ENCODE data around the gene TWSG1. TPM values are rescaled to one million over a fixed set of nuclear protein-coding genes. Genes with fewer than 3 reads are reported as not detected.

Gene TWSG1
- total and polyA plus RNA-seq, 2 donors (not counting 3 experiments of a cell fraction or from before 2014, with no cell fraction given): 52.4 to 57.4 TPM

DNA sequence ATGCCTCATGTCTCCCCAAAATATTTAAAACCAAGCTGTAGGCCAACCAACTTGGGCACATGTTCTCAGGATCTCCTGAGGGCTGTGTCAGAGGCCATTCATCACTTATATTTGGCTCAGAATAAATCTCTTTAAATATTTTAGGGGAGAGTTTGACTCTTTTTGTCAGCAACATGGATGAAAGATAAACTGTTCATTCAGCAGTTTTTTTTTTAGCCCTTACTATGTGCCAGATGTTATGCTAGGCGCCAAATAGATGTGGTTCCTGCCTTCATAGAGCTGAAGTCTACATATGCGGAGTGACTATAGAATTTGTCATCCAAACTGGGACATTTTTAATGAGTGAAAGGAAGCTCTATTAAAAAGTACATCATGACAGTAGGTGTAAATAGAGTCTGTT, 42.5 kb upstream of the TWSG1 start:
- Histone ChIP-seq H3K9me3 (replicated peaks; ENCODE audit: control insufficient read depth, insufficient read depth, low read length) (no peaks in the 10 kb centered on the region), H3K9ac (replicated peaks; ENCODE audit: extremely low read depth, insufficient read depth, low read length) (no peak overlapping the region), H3K27ac (ENCODE audit: insufficient read depth, low read depth, low read length) (no peak overlapping the region), H3K9me1 (replicated peaks; ENCODE audit: control insufficient read depth, extremely low read depth, insufficient read depth, low read length) (no peaks in the 10 kb centered on the region), H3K4me1 (ENCODE audit: control insufficient read depth, extremely low read depth, insufficient read depth, low read length) (no peaks in the 10 kb centered on the region), H3K79me2 (ENCODE audit: control insufficient read depth, insufficient read depth, low read length) (no peaks in the 10 kb centered on the region), H3K4me3 (replicated peaks in 1 of 3; ENCODE audit: insufficient read depth in 1 of 3, low read depth in 1 of 3, low read length in 3 of 3) (no peak overlapping the region), H2AFZ (ENCODE audit: low read depth, low read length) (no peak overlapping the region), H3K36me3 (ENCODE audit: control insufficient read depth in 2 of 2, extremely low read depth in 1 of 2, insufficient read depth in 2 of 2, low read length in 2 of 2) (no peaks in the 10 kb centered on the region), H3K27me3 (ENCODE audit: control insufficient read depth in 2 of 2, insufficient read depth in 2 of 2, low read length in 2 of 2) (no peaks in the 10 kb centered on the region), H4K20me1 (replicated peaks; ENCODE audit: control insufficient read depth, extremely low read depth, insufficient read depth, low read length) (no peaks in the 10 kb centered on the region), H3K4me2 (ENCODE audit: insufficient read depth, low read length) (no peak overlapping the region)
- TF ChIP-seq JUN (IDR thresholded peaks at IDR 0.05; ENCODE audit: borderline replicate concordance, insufficient read depth, insufficient read length, low read depth): no peak
- no peak for TF ChIP-seq POLR2AphosphoS5 (IDR thresholded peaks at IDR 0.05; ENCODE audit: insufficient read depth, low read depth, low read length)
- no peak for TF ChIP-seq FOS (IDR thresholded peaks at IDR 0.05; ENCODE audit: borderline replicate concordance, insufficient read depth, low read length)
- no TSS peak for BruUV-seq (replicated peaks)
- CTCF ChIA-PET: no interaction called here
- no peak for DNase-seq (ENCODE audit: low read depth, low spot score)
- intact Hi-C loops (cut with micrococcal nuclease): no loop called here
- no peak for FAIRE-seq
- dilution Hi-C loops (cut with MboI; ENCODE audit: extremely low pct_ligation_motif_present, low sequenced_read_pairs): no loop called here
- POLR2A ChIA-PET: no interaction called here

GRCh38 chr18:9293948-9294347, 40.6 kb upstream of the TWSG1 start:
- TF ChIP-seq GATA2 (IDR thresholded peaks at IDR 0.05; ENCODE audit: insufficient read depth, insufficient read length, low read depth, low read length): no peak
- TF ChIP-seq, protein P1, sequence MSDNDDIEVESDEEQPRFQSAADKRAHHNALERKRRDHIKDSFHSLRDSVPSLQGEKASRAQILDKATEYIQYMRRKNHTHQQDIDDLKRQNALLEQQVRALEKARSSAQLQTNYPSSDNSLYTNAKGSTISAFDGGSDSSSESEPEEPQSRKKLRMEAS (IDR thresholded peaks at IDR 0.05; ENCODE audit: insufficient read depth, insufficient read length): no peak
- TF ChIP-seq, protein P2, sequence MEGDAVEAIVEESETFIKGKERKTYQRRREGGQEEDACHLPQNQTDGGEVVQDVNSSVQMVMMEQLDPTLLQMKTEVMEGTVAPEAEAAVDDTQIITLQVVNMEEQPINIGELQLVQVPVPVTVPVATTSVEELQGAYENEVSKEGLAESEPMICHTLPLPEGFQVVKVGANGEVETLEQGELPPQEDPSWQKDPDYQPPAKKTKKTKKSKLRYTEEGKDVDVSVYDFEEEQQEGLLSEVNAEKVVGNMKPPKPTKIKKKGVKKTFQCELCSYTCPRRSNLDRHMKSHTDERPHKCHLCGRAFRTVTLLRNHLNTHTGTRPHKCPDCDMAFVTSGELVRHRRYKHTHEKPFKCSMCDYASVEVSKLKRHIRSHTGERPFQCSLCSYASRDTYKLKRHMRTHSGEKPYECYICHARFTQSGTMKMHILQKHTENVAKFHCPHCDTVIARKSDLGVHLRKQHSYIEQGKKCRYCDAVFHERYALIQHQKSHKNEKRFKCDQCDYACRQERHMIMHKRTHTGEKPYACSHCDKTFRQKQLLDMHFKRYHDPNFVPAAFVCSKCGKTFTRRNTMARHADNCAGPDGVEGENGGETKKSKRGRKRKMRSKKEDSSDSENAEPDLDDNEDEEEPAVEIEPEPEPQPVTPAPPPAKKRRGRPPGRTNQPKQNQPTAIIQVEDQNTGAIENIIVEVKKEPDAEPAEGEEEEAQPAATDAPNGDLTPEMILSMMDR (IDR thresholded peaks at IDR 0.05; ENCODE audit: extremely low read depth in 1 of 2, insufficient read depth in 1 of 2, low read depth in 1 of 2, low read length in 2 of 2): no peak
- no peak for TF ChIP-seq POLR2A (IDR thresholded peaks at IDR 0.05; ENCODE audit: low read depth, low read length)
- no peak for TF ChIP-seq POLR2AphosphoS5 (IDR thresholded peaks at IDR 0.05; ENCODE audit: insufficient read depth, low read depth, low read length)
- no peak for TF ChIP-seq JUN (IDR thresholded peaks at IDR 0.05; ENCODE audit: borderline replicate concordance, insufficient read depth, insufficient read length, low read depth)
- no peak for TF ChIP-seq FOS (IDR thresholded peaks at IDR 0.05; ENCODE audit: borderline replicate concordance, insufficient read depth, low read length)
- TF ChIP-seq EZH2 (IDR thresholded peaks at IDR 0.05; ENCODE audit: borderline replicate concordance, low read depth, low read length, severe bottlenecking): no peak
- no peak for TF ChIP-seq MYC (IDR thresholded peaks at IDR 0.05; ENCODE audit: low read depth, low read length)
- CTCF ChIA-PET: no interaction called here
- FAIRE-seq: no peak

More at GRCh38 chr18:9293948-9294347, 40.6 kb upstream of the TWSG1 start:
- Histone ChIP-seq H4K20me1 (replicated peaks; ENCODE audit: control insufficient read depth, extremely low read depth, insufficient read depth, low read length) (no peaks in the 10 kb centered on the region), H3K4me1 (ENCODE audit: control insufficient read depth, extremely low read depth, insufficient read depth, low read length) (no peaks in the 10 kb centered on the region), H3K9me1 (replicated peaks; ENCODE audit: control insufficient read depth, extremely low read depth, insufficient read depth, low read length) (no peaks in the 10 kb centered on the region), H3K4me3 (replicated peaks in 1 of 3; ENCODE audit: insufficient read depth in 1 of 3, low read depth in 1 of 3, low read length in 3 of 3) (no peak overlapping the region), H3K4me2 (ENCODE audit: insufficient read depth, low read length) (no peak overlapping the region), H3K36me3 (ENCODE audit: control insufficient read depth in 2 of 2, extremely low read depth in 1 of 2, insufficient read depth in 2 of 2, low read length in 2 of 2) (no peaks in the 10 kb centered on the region), H2AFZ (ENCODE audit: low read depth, low read length) (no peak overlapping the region), H3K27ac (ENCODE audit: insufficient read depth, low read depth, low read length) (no peak overlapping the region), H3K79me2 (ENCODE audit: control insufficient read depth, insufficient read depth, low read length) (no peaks in the 10 kb centered on the region), H3K27me3 (ENCODE audit: control insufficient read depth in 2 of 2, insufficient read depth in 2 of 2, low read length in 2 of 2) (no peaks in the 10 kb centered on the region), H3K9ac (replicated peaks; ENCODE audit: extremely low read depth, insufficient read depth, low read length) (no peak overlapping the region), H3K9me3 (replicated peaks; ENCODE audit: control insufficient read depth, insufficient read depth, low read length) (no peaks in the 10 kb centered on the region)
- POLR2A ChIA-PET: no interaction called here
- DNase-seq (ENCODE audit: low read depth, low spot score): no peak
- BruUV-seq (replicated peaks): no TSS peak
- dilution Hi-C loops (cut with MboI; ENCODE audit: extremely low pct_ligation_motif_present, low sequenced_read_pairs): no loop called here
- intact Hi-C loops (cut with micrococcal nuclease): no loop called here
